Neural progenitor cell (in vitro differentiated cells): Measurements from ENCODE around the gene SPEF2. TPM values are rescaled to one million over a fixed set of nuclear protein-coding genes. Genes with fewer than 3 reads are reported as not detected.

Experiments
- DNase-seq: peaks from one replicate; pipeline ENCODE4 v3.0.0-alpha.2; 2016; ENCODE audit warnings: low spot score
- H2AFZ ChIP-seq: fragments of 200-600 bp; sonication (generic); replicated peaks from 2 replicates; pipeline ENCODE4 v1.6.1; 2016; ENCODE audit warnings: antibody characterized with exemption
- H3F3A ChIP-seq: fragments of 200-600 bp; sonication (generic); 2 replicates; pipeline ENCODE4 v1.6.1; 2016; ENCODE audit warnings: antibody characterized with exemption, low read depth
- H3K27ac ChIP-seq: fragments of 200-600 bp; sonication (generic); 2 replicates; pipeline ENCODE4 v1.5.1; 2016; ENCODE audit warnings: mild to moderate bottlenecking
- H3K27me3 ChIP-seq: fragments of 200-600 bp; sonication (generic); 2 replicates; pipeline ENCODE4 v1.6.1; 2016; ENCODE audit warnings: mild to moderate bottlenecking, moderate library complexity
- H3K36me3 ChIP-seq: fragments of 200-600 bp; sonication (generic); 2 replicates; pipeline ENCODE4 v1.5.1; 2016
- H3K4me1 ChIP-seq: fragments of 200-600 bp; sonication (generic); 2 replicates; pipeline ENCODE4 v1.6.1; 2016; ENCODE audit warnings: mixed run types
- H3K4me2 ChIP-seq: fragments of 200-600 bp; sonication (generic); 2 replicates; pipeline ENCODE4 v1.6.1; 2016
- H3K4me3 ChIP-seq: fragments of 200-600 bp; sonication (generic); 2 replicates; pipeline ENCODE4 v1.5.1; 2016
- H3K79me2 ChIP-seq: fragments of 200-600 bp; sonication (generic); 2 replicates; pipeline ENCODE4 v1.6.1; 2016; ENCODE audit warnings: low read depth
- H3K9ac ChIP-seq: fragments of 200-600 bp; sonication (generic); 2 replicates; pipeline ENCODE4 v1.6.1; 2016
- H3K9me3 ChIP-seq: fragments of 200-600 bp; sonication (generic); 2 replicates; pipeline ENCODE4 v1.5.1; 2016; ENCODE audit warnings: low read depth
- H4K20me1 ChIP-seq: fragments of 200-600 bp; sonication (generic); 2 replicates; pipeline ENCODE4 v1.6.1; 2016; ENCODE audit warnings: low read depth
- H3K27ac Mint-ChIP-seq: 3 replicates; pipeline ENCODE4 v1.8.0; 2021; ENCODE audit warnings: mixed read lengths
- H3K27me3 Mint-ChIP-seq: 2 replicates; pipeline ENCODE4 v1.8.0; 2022; ENCODE audit warnings: low read depth, mild to moderate bottlenecking, inconsistent platforms, moderate library complexity, mixed read lengths; ENCODE audit not compliant: insufficient read depth
- H3K36me3 Mint-ChIP-seq: 3 replicates; pipeline ENCODE4 v1.8.0; 2021; ENCODE audit warnings: mixed read lengths
- H3K4me1 Mint-ChIP-seq: 3 replicates; pipeline ENCODE4 v1.8.0; 2021; ENCODE audit warnings: mixed read lengths
- H3K4me3 Mint-ChIP-seq: 3 replicates; pipeline ENCODE4 v1.8.0; 2021; ENCODE audit warnings: mild to moderate bottlenecking, moderate library complexity, mixed read lengths
- H3K9me3 Mint-ChIP-seq: 3 replicates; pipeline ENCODE4 v1.8.0; 2020; ENCODE audit warnings: mixed read lengths
- EZH2 ChIP-seq: fragments of 200-600 bp; sonication (generic); IDR thresholded peaks from 2 replicates; pipeline ENCODE4 v1.6.1; 2017; ENCODE audit warnings: antibody characterized with exemption, mild to moderate bottlenecking, moderate library complexity
- EZH2phosphoT487 ChIP-seq: fragments of 200-600 bp; sonication (generic); IDR thresholded peaks from 2 replicates; pipeline ENCODE4 v1.6.1; 2017; ENCODE audit warnings: antibody characterized with exemption
- total RNA-seq: library from RNA; depleted of rRNA; stranded (reverse); fragments of >200 nt; gene quantifications from 2 replicates; pipeline ENCODE4 v1.2.3, GENCODE V29; 2015; ENCODE audit warnings: low replicate concordance
- TF ChIP-seq, protein P1 (sequence below): fragments of 200-600 bp; sonication (generic); IDR thresholded peaks from 2 replicates; pipeline ENCODE4 v1.5.1; 2017; ENCODE audit warnings: antibody characterized with exemption, mild to moderate bottlenecking

Gene SPEF2
- total RNA-seq, 1 donor from 2014 or later: 5.8 TPM

DNA sequence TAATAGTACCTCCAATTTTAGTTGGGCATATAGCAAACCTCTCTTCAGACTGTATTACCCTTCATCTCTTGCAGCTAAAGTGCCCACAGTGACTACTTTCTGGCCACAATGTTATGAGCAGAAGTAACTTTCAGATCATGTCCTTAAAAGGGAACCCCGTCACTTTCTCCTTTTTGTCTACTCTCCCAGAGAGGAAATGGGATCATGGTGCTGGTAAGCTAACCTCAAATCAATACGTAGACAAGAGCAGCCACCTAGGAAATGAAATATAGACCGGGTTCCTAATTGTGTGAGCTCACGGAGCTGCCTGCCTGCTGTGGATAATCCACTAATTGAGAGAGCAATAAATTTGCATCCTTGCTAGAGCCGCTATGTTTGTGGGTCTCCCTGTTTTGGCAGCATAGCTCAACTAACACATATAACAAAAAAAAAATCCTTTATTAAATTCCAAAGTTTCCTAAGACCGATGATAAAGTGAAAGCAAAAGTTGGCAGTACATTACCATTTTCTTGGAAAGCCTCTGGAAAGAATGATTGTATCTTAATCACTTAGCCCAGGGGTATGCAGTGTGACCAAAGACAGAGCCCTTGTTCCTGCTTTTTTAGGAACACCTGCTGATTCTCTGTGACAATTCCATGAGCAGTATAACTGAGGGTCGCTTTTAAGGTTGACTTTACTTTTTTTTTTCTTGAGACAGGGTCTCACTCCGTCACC, 233.5 kb downstream of the SPEF2 start:
- Mint-ChIP-seq H3K9me3 (peaks cover 14% of the 10 kb centered on the region), H3K4me1 (no peaks in the 10 kb centered on the region), H3K27me3 (peaks cover 3% of the 10 kb centered on the region), H3K27ac (no peak overlapping the region), H3K36me3 (no peaks in the 10 kb centered on the region), H3K4me3 (no peak overlapping the region)
- DNase-seq: no peak
- Histone ChIP-seq H3K79me2 (no peaks in the 10 kb centered on the region), H3F3A (no peaks in the 10 kb centered on the region), H3K4me2 (no peak overlapping the region), H3K36me3 (no peaks in the 10 kb centered on the region), H3K27ac (no peak overlapping the region), H3K27me3 (no peaks in the 10 kb centered on the region), H3K4me3 (no peak overlapping the region), H3K9me3 (no peaks in the 10 kb centered on the region), H3K9ac (no peak overlapping the region), H4K20me1 (no peaks in the 10 kb centered on the region), H2AFZ (no peak overlapping the region), H3K4me1 (no peaks in the 10 kb centered on the region)
- no peak for TF ChIP-seq EZH2
- TF ChIP-seq, protein P1, sequence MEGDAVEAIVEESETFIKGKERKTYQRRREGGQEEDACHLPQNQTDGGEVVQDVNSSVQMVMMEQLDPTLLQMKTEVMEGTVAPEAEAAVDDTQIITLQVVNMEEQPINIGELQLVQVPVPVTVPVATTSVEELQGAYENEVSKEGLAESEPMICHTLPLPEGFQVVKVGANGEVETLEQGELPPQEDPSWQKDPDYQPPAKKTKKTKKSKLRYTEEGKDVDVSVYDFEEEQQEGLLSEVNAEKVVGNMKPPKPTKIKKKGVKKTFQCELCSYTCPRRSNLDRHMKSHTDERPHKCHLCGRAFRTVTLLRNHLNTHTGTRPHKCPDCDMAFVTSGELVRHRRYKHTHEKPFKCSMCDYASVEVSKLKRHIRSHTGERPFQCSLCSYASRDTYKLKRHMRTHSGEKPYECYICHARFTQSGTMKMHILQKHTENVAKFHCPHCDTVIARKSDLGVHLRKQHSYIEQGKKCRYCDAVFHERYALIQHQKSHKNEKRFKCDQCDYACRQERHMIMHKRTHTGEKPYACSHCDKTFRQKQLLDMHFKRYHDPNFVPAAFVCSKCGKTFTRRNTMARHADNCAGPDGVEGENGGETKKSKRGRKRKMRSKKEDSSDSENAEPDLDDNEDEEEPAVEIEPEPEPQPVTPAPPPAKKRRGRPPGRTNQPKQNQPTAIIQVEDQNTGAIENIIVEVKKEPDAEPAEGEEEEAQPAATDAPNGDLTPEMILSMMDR: no peak
- no peak for TF ChIP-seq EZH2phosphoT487

- Mint-ChIP-seq H3K4me3 (no peak overlapping the region), H3K36me3 (no peaks in the 10 kb centered on the region), H3K27me3 (peaks cover 3% of the 10 kb centered on the region), H3K4me1 (no peaks in the 10 kb centered on the region), H3K27ac (no peak overlapping the region), H3K9me3 (peaks cover 4% of the 10 kb centered on the region)
- no peaks in the 10 kb centered on the region for H3F3A ChIP-seq
- TF ChIP-seq, protein P1: no peak
- TF ChIP-seq EZH2 (no peak), EZH2phosphoT487 (no peak)
- no peak overlapping the region for H3K4me3 ChIP-seq
- H3K9me3 ChIP-seq: no peaks in the 10 kb centered on the region
- no peaks in the 10 kb centered on the region for H3K27me3 ChIP-seq
- no peaks in the 10 kb centered on the region for H3K36me3 ChIP-seq
- no peak overlapping the region for H3K27ac ChIP-seq
- DNase-seq: no peak
- H3K79me2 ChIP-seq: no peaks in the 10 kb centered on the region
- H3K9ac ChIP-seq: no peak overlapping the region
- H4K20me1 ChIP-seq: no peaks in the 10 kb centered on the region
- H3K4me2 ChIP-seq: no peak overlapping the region
- no peak overlapping the region for H2AFZ ChIP-seq
- H3K4me1 ChIP-seq: no peaks in the 10 kb centered on the region
These were observed 234.5 kb downstream of the SPEF2 start for GRCh38 chr5:35852084-35852734.

DNA sequence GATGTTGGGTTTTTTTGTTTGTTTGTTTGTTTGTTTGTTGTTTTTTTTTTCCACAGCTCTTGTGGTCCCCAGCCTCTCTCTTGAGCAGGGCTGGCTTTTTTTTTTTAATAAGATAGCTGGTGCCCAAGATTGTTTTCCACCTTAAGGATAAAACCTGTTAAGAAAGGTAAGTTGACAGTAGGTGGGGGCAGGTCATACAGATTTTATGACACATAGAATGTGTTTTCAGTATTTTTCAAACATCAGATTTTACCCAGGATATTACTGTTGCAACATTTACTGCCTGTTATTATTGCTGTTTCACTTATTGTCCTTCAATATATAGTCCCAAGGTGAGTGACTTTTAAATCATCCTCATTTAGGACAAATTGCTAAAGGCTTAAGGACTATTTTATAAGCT, 235.1 kb downstream of the SPEF2 start:
- Mint-ChIP-seq H3K36me3 (no peaks in the 10 kb centered on the region), H3K4me3 (no peak overlapping the region), H3K27ac (no peak overlapping the region), H3K27me3 (peaks cover under 1% of the 10 kb centered on the region), H3K9me3 (peaks cover 2% of the 10 kb centered on the region), H3K4me1 (no peaks in the 10 kb centered on the region)
- H3K4me3 ChIP-seq: no peak overlapping the region
- H3K4me1 ChIP-seq: no peaks in the 10 kb centered on the region
- DNase-seq: no peak
- no peak overlapping the region for H3K4me2 ChIP-seq
- no peaks in the 10 kb centered on the region for H3K27me3 ChIP-seq
- no peaks in the 10 kb centered on the region for H3K9me3 ChIP-seq
- H3F3A ChIP-seq: no peaks in the 10 kb centered on the region
- H3K27ac ChIP-seq: no peak overlapping the region
- no peaks in the 10 kb centered on the region for H3K79me2 ChIP-seq
- TF ChIP-seq EZH2: no peak
- no peak for TF ChIP-seq EZH2phosphoT487
- TF ChIP-seq, protein P1: no peak
- H3K36me3 ChIP-seq: no peaks in the 10 kb centered on the region
- no peaks in the 10 kb centered on the region for H4K20me1 ChIP-seq
- H3K9ac ChIP-seq: no peak overlapping the region
- H2AFZ ChIP-seq: no peak overlapping the region
